NCI-H2196 (cell line): Measurements from ENCODE around the gene CDK9.

Experiments
- DNase-seq: peaks from one replicate; lab custom pipeline; 2025; ENCODE audit not compliant: unreplicated experiment; lab: John Stamatoyannopoulos, UW

CDK9 gene

GRCh38 chr9:127801955-127802575 lies 16.2 kb downstream of the CDK9 start:
- DNase-seq = peak; percentile 43

DNA sequence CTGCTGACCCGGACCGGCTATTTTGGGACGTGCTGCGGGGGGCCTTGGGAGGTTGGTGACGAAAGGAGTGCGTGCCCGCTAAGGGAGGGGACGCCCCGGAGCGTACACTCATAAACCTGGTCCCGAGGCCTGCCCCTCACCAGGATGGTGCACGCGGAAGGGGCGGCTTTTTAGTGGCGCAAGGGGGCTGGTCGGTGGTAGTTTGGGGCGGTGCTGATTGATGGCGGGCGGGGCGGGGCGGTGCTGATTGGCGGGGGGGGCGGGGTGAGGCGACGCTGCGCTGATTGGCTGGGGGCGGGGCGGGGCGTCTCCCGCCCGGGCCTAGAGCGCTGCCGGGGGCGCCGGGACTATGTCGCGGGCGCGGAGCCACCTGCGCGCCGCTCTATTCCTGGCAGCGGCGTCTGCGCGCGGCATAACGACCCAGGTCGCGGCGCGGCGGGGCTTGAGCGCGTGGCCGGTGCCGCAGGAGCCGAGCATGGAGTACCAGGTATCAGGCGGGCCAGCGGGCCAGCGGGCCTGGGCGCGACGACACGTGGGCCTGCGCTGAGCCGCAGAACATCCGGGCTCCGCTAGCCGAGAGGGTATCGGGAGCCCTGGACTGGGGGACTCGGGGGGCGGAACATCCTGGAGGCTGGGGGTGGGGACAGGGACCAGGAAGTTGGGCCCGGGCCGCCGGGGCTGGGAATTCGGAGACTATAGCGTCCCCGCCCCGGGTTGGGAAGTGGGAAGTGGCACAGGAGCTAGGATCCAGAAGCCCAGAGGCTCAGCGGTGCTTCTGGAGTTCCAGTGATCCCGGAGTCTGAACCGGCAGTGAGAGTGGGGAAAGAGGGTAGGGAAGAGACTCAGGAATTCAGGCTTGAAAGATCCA lies 17.0 kb downstream of the CDK9 start, which contains the start of gene FPGS:
TSS of gene FPGS (plus strand) at position 307 of the 868 bp plus-strand sequence. CDS start at position 350, 43 bp downstream.
- DNase-seq = peak; percentile 89

- DNase-seq = peak; percentile 41
Measured at GRCh38 chr9:127803507-127804352, 17.9 kb downstream of the CDK9 start.

DNA sequence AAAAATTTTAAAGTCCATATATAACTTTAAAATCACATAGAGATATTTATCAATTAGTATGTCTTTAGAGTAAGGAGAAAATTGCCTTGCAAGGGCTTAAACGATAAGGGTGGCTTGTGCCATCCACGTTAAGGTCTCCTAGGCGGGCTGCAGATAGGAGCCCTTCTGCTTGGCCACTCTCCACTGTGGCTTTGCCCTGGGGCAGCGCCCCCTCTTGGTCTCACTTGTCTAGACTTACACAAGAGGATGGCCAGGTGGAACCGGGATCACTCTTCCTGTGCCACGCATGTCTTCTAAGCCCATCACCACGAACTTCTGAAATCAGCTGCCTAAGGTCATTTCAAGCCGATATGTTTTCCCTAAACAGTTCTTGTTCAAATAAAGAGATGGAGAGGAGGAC lies 19.8 kb downstream of the CDK9 start:
- DNase-seq = no peak

DNA sequence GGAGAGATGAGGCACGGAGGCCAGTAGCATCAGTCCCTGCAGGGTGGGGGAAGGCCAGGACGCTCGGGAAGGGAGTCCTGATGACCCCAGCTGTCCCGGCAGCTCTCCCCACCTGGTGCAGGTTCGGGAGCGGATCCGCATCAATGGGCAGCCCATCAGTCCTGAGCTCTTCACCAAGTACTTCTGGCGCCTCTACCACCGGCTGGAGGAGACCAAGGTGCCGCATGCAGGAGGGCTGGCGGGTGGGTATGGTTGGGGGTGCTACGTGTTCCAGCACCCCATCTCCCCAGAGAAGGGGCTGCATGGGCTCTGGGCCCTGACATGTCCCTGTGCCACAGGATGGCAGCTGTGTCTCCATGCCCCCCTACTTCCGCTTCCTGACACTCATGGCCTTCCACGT lies 21.0 kb downstream of the CDK9 start:
- no peak for DNase-seq

DNA sequence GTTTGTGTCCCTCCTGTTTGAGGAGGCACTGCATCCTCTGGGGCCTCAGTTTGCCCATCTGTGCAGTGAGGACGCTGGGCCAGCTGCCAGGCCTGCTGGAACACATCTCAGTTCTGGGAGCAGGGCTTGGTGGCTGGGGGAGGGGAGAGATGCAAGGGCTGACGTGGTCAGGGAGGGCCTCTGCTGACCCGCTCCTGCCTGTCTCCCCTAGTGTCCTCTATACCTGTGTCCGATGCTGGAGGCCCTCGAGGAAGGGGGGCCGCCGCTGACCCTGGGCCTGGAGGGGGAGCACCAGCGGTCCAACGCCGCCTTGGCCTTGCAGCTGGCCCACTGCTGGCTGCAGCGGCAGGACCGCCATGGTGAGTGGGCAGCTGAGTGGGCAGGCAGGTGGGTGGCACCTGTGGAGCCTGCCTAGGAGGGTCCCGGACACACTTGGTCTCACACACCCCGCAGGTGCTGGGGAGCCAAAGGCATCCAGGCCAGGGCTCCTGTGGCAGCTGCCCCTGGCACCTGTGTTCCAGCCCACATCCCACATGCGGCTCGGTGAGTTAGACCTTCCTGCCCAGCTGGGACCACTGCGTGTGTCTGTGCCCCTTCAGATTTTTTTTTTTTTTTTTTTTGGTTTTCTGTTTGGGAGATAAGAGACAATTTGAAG lies 22.6 kb downstream of the CDK9 start:
- DNase-seq = no peak

DNA sequence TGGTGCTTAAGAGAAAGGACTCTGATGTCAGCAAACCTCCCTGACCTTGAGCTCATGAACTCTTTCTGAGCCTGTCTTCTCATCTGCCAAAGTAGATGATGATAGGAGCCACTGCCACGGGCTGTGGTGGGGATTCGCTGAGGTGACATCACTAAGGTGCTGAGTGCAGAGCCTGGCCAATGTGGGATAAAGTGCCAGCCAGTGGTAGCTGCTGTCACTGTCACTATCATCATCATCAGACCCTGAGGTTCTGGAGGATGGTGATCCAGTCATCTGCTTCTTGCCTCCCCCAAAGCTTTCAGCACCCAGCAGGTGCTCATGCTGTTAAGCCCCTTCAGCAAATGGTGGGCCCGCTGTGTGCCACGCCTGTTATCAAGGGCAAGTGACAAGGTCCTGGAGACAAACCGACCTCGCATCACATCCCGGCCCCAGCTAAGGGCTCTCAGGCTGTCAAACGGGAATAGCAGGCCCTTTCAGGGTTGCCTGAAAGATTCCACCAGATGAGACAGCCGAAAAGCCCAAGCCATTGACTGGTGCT lies 23.2 kb downstream of the CDK9 start:
- no peak for DNase-seq

- peak; percentile 72 for DNase-seq
Measured at GRCh38 chr9:127809540-127810377, 23.9 kb downstream of the CDK9 start.

- no peak for DNase-seq
Measured at GRCh38 chr9:127810378-127811187, 24.7 kb downstream of the CDK9 start.

DNA sequence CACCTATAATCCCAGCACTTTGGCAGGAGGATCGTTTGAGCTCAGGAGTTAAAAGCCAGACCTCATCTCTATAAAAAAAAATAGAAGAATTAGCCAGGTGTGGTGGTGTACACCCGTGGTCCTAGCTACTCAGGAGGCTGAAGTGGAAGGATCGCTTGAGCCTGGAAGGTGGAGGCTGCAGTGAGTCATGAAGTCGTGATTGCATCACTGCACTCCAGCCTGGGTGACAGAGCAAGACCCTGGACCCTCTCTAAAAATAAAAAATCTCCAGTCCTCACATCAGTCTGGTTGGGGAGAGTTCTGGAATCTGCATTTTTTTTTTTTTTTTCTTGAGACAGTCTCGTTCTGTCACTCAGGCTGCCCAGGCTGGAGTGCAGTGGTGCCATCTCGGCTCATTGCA lies 26.2 kb downstream of the CDK9 start:
- DNase-seq = no peak

DNA sequence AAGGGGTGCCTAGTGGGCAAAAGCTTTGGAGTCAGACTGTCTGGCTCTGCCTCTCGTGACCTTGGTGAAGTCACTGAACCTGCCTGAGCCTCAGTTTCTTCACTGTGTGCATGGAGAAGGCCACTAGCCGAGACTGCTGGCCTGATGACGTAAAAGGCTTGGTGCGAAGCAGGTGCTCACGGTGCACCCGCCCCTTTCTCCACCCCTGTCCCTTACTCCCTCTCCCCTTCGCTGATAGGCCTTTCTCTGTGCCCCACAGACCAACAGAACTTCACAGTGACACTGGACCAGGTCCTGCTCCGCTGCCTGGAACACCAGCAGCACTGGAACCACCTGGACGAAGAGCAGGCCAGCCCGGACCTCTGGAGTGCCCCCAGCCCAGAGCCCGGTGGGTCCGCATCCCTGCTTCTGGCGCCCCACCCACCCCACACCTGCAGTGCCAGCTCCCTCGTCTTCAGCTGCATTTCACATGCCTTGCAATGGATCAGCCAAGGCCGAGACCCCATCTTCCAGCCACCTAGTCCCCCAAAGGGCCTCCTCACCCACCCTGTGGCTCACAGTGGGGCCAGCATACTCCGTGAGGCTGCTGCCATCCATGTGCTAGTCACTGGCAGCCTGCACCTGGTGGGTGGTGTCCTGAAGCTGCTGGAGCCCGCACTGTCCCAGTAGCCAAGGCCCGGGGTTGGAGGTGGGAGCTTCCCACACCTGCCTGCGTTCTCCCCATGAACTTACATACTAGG lies 27.3 kb downstream of the CDK9 start:
- DNase-seq = no peak

DNA sequence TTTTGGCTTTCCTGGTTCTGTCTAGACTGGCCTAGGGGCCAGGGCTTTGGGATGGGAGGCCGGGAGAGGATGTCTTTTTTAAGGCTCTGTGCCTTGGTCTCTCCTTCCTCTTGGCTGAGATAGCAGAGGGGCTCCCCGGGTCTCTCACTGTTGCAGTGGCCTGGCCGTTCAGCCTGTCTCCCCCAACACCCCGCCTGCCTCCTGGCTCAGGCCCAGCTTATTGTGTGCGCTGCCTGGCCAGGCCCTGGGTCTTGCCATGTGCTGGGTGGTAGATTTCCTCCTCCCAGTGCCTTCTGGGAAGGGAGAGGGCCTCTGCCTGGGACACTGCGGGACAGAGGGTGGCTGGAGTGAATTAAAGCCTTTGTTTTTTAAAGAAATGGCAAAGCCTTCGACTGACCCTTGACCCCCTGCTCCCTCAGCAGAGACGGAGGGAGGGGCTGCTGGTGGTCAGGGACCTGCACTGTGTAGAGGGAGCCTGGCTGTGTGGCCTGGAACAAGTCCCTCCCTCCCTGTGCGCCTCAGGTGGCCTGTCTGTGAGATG lies 27.9 kb downstream of the CDK9 start:
- no peak for DNase-seq

DNA sequence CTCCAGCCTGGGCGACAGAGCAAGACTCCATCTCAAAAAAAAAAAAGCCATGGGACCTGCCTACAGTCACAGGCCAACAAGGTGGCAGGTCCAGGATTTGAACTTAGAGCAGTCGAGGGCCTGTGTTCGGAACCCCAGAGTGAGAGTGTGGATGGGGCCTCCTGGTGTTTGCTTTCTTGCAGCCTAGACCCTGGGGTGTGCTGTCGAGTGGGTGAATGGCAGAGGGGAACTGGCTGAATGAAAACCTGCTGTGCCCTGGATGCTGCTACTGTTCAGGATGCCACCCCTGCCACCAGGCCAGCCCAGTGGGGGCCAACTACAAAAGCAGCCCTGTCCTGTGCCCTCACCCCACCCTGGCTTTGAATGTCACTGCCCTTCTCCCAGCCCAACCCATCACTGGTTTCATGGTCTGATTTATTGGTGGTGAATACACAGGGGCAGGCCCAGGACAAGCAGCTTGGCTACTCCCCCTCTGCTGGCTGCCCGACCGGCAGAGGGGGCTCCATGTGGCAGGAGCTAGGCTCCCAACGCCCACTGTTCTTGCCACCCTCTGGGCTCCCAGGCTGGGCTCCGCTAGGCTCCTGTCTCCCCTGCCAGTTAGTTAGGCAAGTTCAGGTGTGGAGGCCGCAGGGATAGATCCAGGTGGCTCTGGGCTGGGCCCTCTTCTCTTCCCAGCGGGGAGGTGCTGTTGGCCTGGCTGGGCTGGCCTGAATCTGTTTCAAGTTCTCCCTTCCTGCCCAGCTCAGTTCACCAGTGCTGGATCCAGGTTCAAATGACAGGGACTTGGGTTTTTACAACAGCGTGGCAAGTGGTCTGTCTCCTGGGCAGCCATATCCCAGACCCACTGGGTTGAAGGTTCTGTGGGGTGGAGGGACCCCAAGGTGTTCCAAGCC lies 29.0 kb downstream of the CDK9 start:
- DNase-seq = no peak

DNA sequence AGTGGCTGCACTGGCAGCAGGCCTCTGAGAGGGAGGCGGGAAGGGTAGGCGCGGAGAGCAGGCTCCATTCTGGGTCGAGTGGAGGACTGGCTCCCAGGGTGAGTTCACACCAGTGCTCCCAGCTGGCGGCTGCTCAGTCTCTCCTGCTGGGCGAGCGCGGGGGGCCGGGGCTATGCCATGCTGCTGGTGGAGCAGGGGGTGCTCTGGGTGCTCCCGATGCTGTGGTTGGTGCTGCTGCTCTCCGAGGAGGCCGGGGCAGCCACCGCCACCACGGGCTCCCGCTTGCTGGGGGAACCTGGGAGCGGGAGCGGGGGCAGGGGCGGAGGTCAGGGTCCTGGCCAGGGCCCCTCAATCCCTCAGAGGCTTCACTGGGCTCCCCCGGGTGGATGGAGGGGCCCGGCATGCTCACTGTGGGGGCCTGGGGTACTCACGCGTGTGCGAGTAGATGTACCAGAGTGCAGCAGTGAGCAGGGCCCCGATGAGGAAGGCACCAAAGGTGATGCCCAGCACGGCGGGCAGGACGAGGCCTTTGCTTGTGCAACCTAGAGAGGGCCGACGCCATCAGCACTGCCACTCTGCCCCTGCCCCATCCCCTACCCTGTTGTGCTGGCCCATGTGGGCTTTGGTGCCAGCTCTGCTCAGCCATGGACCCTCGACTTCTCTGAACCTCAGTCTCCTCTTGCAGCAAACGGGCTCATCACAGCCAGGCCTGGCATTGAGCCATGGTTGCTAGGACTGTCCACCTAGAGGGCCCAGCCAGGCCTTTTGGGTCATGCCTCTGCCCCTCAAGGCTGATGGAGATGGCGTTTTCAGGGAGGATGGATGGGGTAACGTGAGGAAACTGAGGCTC lies 29.9 kb downstream of the CDK9 start:
- DNase-seq = no peak

DNA sequence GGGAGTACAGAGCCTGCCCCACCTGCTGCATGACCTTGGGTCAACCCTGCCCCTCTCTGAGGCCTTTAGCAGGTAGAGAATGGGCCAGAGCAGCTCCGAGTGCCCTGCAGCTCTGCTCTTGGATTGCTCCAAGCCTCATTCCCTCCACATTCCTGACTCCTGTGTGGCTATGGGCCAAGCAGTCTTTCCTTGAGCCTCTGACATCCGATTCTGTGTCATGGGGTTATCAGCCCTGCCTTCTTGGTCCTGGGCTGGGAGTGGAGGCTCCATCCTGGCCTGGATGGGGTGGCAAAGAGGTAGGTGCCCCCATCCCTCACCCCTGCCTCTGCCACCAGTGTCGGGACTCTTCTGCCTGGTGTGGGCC lies 30.5 kb downstream of the CDK9 start:
- DNase-seq = no peak

GRCh38 chr9:127816728-127817127 lies 30.9 kb downstream of the CDK9 start:
- no peak for DNase-seq
